HepG2 (cell line): ENCODE results near the gene MSI2. TPM values are rescaled to one million over a fixed set of nuclear protein-coding genes. Genes with fewer than 3 reads are reported as not detected.
A peak's percentile ranks its signal among the peaks of the same experiment; 100 is the strongest.

ENCODE experiments used
- ELF1 ChIP-seq: sonication (generic); formaldehyde crosslinking; IDR thresholded peaks from 2 replicates; pipeline ENCODE4 v1.4.0; 2020; ENCODE audit warnings: missing genetic modification reagents
- GATAD1 ChIP-seq: IDR thresholded peaks from 2 replicates; pipeline ENCODE4 v1.6.1; 2016; ENCODE audit warnings: missing genetic modification reagents, missing compliant biosample characterization
- HNRNPLL ChIP-seq: fragments of 200-400 bp; formaldehyde crosslinking; IDR thresholded peaks from 2 replicates; pipeline ENCODE4 v1.6.1; 2017; ENCODE audit warnings: mild to moderate bottlenecking, low read depth, low read length; ENCODE audit not compliant: poor library complexity, severe bottlenecking
- KLF16 ChIP-seq, 2 experiments: sonication (generic) in 1 of 2; formaldehyde crosslinking in 1 of 2; IDR thresholded peaks; 2 replicates each; pipeline versions ENCODE4 v1.6.1 to v1.8.0; 2016 to 2023; ENCODE audit warnings: missing genetic modification reagents in 2 of 2, missing compliant biosample characterization in 1 of 2
- LCORL ChIP-seq, 2 experiments: fragments of 450-650 bp in 1 of 2; sonication (generic) in 1 of 2; formaldehyde crosslinking in 1 of 2; IDR thresholded peaks; 2 replicates each; pipeline versions ENCODE4 v1.5.0 to v1.6.1; 2017 to 2020; ENCODE audit warnings: antibody characterized with exemption in 1 of 2, missing genetic modification reagents in 1 of 2
- MTA1 ChIP-seq: sonication (generic); formaldehyde crosslinking; IDR thresholded peaks from 2 replicates; pipeline ENCODE4 v1.4.0; 2020; ENCODE audit warnings: missing genetic modification reagents, mild to moderate bottlenecking, borderline replicate concordance
- RARG ChIP-seq: sonication (generic); formaldehyde crosslinking; IDR thresholded peaks from 2 replicates; pipeline ENCODE4 v1.4.0; 2020; ENCODE audit warnings: low read depth, mild to moderate bottlenecking, missing genetic modification reagents
- RNF2 ChIP-seq: fragments of 450-650 bp; conservative IDR thresholded peaks from 2 replicates; pipeline ENCODE4 v1.6.1; 2016; ENCODE audit warnings: low read depth
- SALL1 ChIP-seq: sonication (generic); formaldehyde crosslinking; IDR thresholded peaks from 2 replicates; pipeline ENCODE4 v1.8.0; 2022; ENCODE audit warnings: mild to moderate bottlenecking, missing genetic modification reagents
- SKI ChIP-seq: fragments of 450-650 bp; IDR thresholded peaks from one replicate; pipeline ENCODE4 v1.6.1; 2018; ENCODE audit warnings: mild to moderate bottlenecking; ENCODE audit not compliant: partially characterized antibody
- SRY ChIP-seq: sonication (generic); formaldehyde crosslinking; IDR thresholded peaks from 2 replicates; pipeline ENCODE4 v1.8.0; 2022; ENCODE audit warnings: mild to moderate bottlenecking, missing genetic modification reagents
- TOPORS ChIP-seq: sonication (generic); formaldehyde crosslinking; IDR thresholded peaks from 2 replicates; pipeline ENCODE4 v1.8.0; 2023; ENCODE audit warnings: mild to moderate bottlenecking, missing genetic modification reagents
- ZC3H4 ChIP-seq: sonication (generic); formaldehyde crosslinking; IDR thresholded peaks from 2 replicates; pipeline ENCODE4 v1.4.0; 2020; ENCODE audit warnings: missing genetic modification reagents, borderline replicate concordance
- ZNF431 ChIP-seq: sonication (generic); formaldehyde crosslinking; IDR thresholded peaks from 2 replicates; pipeline ENCODE4 v1.9.0; 2022; ENCODE audit warnings: missing genetic modification reagents, low read depth, mild to moderate bottlenecking, borderline replicate concordance
- ZNF562 ChIP-seq: sonication (generic); formaldehyde crosslinking; IDR thresholded peaks from 2 replicates; pipeline ENCODE4 v1.8.0; 2022; ENCODE audit warnings: missing genetic modification reagents, borderline replicate concordance
- ZNF749 ChIP-seq: sonication (generic); formaldehyde crosslinking; IDR thresholded peaks from 2 replicates; pipeline ENCODE4 v1.8.0; 2022; ENCODE audit warnings: mild to moderate bottlenecking, missing genetic modification reagents, moderate library complexity, borderline replicate concordance
- polyA plus RNA-seq, 8 experiments: library from polyadenylated mRNA; depleted of rRNA in 3 of 8; stranded (reverse) in 7 of 8; unstranded in 1 of 8; fragments of >200 nt; fragmentation: Illumina TruSeq in 4 of 8; extraction: Trizol in 4 of 8; gene quantifications; 2 replicates each; pipeline versions ENCODE4 v1.2.1 to v1.2.3, GENCODE V29; 2011 to 2016; ENCODE audit warnings: low read depth in 4 of 8, missing spikeins in 1 of 8, mixed read lengths in 1 of 8; ENCODE audit not compliant: insufficient read depth in 1 of 8
- total RNA-seq, 5 experiments: library from RNA; depleted of rRNA; stranded (reverse); fragments of >200 nt; fragmentation: Illumina TruSeq; extraction: Trizol; gene quantifications; 2 replicates each; pipeline ENCODE4 v1.2.3, GENCODE V29; 2016; ENCODE audit warnings: low read depth in 1 of 5
- TF ChIP-seq, protein P1 (sequence below): sonication (generic); formaldehyde crosslinking; IDR thresholded peaks from 2 replicates; pipeline ENCODE4 v1.5.0; 2020; ENCODE audit warnings: missing genetic modification reagents
- TF ChIP-seq, protein P2 (sequence below): IDR thresholded peaks from 2 replicates; pipeline ENCODE4 v1.6.1; 2016
- TF ChIP-seq, protein P3 (sequence below): sonication (generic); formaldehyde crosslinking; IDR thresholded peaks from 2 replicates; pipeline ENCODE4 v1.8.0; 2022; ENCODE audit warnings: missing genetic modification reagents, mild to moderate bottlenecking, inconsistent platforms, borderline replicate concordance
- TF ChIP-seq, protein P4 (sequence below): sonication (generic); formaldehyde crosslinking; conservative IDR thresholded peaks from 2 replicates; pipeline ENCODE4 v1.5.0; 2020; ENCODE audit warnings: missing genetic modification reagents
- TF ChIP-seq, protein P5 (sequence below): sonication (generic); formaldehyde crosslinking; IDR thresholded peaks from 2 replicates; pipeline ENCODE4 v1.9.0; 2021; ENCODE audit warnings: missing genetic modification reagents, mild to moderate bottlenecking, borderline replicate concordance

Gene MSI2
- total and polyA plus RNA-seq, 2 of the 13 experiments (the other 11 are each of a cell fraction or from before 2014, with no cell fraction given) = 77.5 to 78.4 TPM

DNA sequence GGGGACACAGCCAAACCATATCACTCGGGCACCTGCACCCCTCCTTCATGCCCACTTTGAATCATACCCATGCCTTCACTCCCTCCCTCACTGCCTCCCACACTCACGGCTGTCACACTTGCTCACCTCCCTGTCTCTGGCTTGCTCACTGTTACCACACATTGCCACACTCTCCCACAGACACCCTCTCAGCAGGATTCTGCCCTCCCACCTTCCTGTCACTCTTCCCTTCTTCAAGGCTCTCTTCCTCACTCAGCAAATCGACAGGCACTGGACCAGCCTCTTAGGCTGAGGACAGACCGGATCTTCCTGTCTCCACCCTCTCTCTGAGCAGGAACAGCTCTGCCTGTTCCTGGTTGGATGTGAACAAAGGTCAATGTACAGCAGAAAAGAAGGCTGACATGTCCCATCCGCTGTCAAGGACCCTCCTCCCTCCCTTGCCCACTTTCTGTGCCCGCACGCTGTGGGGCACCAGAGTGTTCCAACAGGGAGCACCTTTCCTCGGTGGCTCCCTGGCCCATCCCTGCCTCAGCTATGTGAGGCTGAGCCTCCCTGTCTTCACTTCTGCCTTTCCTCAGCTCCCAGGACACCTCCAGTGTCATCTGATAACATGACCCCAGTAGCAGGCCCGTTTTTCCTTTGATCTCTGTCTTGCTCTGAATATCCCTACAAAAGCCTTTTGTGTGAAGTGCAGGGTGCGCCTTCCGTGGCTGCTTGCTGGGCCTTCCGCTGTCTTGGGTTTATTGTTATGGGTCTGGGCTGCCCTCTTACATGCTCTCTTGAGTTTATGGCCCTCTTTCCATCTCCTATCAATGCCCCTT, 441.8 kb downstream of the MSI2 start (continued):
- TF ChIP-seq KLF16 (CRISPR knock-in tag; IDR thresholded peaks at IDR 0.05) (peak in 1 of 2 experiments; percentile 54; a peak in 1 of 4 replicates), ZNF562 (CRISPR knock-in tag) (no peak), HNRNPLL (no peak), GATAD1 (CRISPR knock-in tag) (peak; percentile 58), ZNF749 (CRISPR knock-in tag) (no peak), SRY (CRISPR knock-in tag) (no peak; the same call in 1 of the 2 replicates), TOPORS (CRISPR knock-in tag) (no peak), SKI (no peak), ELF1 (CRISPR knock-in tag) (peak; percentile 81), RNF2 (no peak), LCORL (IDR thresholded peaks at IDR 0.05) (no peak), LCORL (CRISPR knock-in tag; IDR thresholded peaks at IDR 0.05) (no peak), ZNF431 (no peak), MTA1 (CRISPR knock-in tag) (no peak; the same call in 1 of the 2 replicates), ZC3H4 (CRISPR knock-in tag) (no peak), SALL1 (CRISPR knock-in tag) (peak; percentile 67), RARG (CRISPR knock-in tag) (no peak)
- TF ChIP-seq, protein P1, sequence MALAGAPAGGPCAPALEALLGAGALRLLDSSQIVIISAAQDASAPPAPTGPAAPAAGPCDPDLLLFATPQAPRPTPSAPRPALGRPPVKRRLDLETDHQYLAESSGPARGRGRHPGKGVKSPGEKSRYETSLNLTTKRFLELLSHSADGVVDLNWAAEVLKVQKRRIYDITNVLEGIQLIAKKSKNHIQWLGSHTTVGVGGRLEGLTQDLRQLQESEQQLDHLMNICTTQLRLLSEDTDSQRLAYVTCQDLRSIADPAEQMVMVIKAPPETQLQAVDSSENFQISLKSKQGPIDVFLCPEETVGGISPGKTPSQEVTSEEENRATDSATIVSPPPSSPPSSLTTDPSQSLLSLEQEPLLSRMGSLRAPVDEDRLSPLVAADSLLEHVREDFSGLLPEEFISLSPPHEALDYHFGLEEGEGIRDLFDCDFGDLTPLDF (CRISPR knock-in tag) = no peak
- TF ChIP-seq, protein P2, sequence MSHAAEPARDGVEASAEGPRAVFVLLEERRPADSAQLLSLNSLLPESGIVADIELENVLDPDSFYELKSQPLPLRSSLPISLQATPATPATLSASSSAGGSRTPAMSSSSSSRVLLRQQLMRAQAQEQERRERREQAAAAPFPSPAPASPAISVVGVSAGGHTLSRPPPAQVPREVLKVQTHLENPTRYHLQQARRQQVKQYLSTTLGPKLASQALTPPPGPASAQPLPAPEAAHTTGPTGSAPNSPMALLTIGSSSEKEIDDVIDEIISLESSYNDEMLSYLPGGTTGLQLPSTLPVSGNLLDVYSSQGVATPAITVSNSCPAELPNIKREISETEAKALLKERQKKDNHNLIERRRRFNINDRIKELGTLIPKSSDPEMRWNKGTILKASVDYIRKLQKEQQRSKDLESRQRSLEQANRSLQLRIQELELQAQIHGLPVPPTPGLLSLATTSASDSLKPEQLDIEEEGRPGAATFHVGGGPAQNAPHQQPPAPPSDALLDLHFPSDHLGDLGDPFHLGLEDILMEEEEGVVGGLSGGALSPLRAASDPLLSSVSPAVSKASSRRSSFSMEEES (CRISPR knock-in tag) = peak; percentile 56; the same call in 1 of the 2 replicates
- TF ChIP-seq, protein P3, sequence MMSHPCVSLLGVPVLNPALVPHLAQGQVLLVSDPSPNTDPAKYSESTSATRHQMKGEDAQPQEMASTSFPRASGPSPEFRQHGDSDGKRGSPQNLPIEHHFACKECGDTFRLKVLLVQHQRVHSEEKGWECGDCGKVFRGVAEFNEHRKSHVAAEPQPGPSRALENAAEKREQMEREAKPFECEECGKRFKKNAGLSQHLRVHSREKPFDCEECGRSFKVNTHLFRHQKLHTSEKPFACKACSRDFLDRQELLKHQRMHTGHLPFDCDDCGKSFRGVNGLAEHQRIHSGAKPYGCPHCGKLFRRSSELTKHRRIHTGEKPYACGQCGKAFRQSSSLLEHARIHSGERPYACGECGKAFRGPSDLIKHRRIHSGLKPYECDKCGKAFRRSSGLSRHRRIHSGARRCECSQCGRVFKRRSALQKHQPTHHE = no peak
- TF ChIP-seq, protein P4, sequence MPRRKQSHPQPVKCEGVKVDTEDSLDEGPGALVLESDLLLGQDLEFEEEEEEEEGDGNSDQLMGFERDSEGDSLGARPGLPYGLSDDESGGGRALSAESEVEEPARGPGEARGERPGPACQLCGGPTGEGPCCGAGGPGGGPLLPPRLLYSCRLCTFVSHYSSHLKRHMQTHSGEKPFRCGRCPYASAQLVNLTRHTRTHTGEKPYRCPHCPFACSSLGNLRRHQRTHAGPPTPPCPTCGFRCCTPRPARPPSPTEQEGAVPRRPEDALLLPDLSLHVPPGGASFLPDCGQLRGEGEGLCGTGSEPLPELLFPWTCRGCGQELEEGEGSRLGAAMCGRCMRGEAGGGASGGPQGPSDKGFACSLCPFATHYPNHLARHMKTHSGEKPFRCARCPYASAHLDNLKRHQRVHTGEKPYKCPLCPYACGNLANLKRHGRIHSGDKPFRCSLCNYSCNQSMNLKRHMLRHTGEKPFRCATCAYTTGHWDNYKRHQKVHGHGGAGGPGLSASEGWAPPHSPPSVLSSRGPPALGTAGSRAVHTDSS = no peak
- TF ChIP-seq, protein P5, sequence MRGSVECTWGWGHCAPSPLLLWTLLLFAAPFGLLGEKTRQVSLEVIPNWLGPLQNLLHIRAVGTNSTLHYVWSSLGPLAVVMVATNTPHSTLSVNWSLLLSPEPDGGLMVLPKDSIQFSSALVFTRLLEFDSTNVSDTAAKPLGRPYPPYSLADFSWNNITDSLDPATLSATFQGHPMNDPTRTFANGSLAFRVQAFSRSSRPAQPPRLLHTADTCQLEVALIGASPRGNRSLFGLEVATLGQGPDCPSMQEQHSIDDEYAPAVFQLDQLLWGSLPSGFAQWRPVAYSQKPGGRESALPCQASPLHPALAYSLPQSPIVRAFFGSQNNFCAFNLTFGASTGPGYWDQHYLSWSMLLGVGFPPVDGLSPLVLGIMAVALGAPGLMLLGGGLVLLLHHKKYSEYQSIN (CRISPR knock-in tag) = no peak
